NCI-H446 (cell line): ENCODE data around the gene DICER1.
A peak's percentile ranks its signal among the peaks of the same experiment; 100 is the strongest.
"Not testable (repeated sequence)": the region's sequence is repeated elsewhere in the genome, so short reads cannot be mapped to it uniquely, and the experiment has no call there.

Experiments
- DNase-seq, 2 experiments: peaks; one replicate each; lab custom pipeline; 2025; lab: John Stamatoyannopoulos, UW

DICER1 gene

DNA sequence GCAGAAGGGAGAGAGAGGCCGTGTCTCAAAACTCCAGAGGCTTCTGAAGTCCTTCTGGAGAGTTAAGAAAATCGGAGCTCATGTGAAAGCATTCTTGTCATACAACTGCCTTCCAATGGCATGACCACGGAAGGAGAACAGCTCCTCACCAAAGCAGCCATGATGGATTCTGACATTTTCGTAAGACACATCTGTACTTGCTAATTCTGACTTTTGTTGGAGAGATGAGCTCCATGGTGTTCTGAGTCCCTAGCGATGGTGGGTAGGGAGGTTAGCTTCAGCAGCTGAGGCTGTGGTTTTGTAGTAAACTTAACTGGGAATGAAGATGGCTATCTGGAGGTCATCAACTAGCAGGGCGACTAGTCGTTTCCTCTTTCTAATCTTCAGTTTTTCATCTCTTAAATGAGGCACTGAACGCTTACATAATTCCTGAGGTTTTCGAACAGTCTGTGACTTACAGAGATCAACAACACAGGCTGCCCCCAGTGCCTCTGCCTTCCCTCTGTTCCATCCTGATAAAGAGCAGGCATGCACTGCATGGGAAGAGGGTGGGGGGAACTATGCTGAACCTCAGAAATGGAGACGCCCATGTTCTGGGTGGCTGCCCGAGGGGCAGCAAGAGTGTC lies 28.6 kb upstream of the DICER1 start:
- no peak for DNase-seq

DNA sequence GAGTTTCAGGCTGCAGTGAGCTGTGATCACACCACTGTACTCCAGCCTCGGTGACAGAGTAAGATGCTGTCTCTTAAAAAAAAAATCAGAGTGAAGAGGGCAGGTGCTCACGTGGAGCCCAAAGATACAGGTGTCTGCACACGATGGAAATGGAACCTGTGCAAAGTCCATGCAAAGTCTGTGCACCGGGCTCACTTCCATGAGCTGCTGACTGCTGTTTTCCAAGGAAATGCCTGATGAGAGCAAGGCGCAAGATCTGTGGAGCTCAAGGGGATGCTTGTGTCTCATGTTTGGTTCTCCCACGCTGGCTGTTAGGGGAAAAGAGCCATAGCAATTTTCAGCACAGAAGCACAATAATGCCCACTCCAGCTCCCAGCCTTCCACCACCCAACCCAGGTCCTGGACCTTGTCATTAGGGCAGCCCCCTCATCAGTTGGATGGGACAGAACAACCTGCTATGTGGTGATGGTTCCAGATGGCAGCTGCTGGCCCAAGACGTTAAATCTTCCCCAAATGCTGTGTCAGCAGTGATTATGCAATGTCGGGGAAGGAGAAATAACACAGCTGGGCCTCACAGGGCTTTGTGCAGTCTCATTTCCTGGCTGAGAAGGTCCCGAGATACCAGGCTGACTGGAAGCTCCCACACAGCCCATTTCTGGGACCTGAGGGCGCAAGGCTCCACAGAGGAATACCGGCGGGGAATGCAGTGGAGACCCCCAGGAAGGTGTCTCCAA lies 27.9 kb upstream of the DICER1 start:
- no peak for DNase-seq

DNA sequence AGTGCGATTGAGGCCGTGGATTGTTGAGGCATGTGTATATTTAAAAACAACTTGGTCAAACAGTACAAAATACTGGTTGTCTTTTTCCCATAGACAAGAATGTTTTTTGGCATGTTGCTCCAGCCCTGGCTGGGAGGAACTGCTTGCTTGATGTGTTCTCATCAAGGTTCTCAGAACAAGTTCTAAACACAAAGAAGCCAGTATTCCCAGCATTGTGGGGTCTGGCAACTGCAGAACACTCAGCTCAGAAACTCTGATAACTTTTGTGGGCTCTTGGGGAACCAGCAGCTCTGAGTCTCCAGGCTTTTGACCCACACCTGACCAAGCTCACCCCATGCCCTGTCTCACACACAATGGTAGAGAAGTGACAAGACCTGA lies 27.1 kb upstream of the DICER1 start:
- no peak for DNase-seq

DNA sequence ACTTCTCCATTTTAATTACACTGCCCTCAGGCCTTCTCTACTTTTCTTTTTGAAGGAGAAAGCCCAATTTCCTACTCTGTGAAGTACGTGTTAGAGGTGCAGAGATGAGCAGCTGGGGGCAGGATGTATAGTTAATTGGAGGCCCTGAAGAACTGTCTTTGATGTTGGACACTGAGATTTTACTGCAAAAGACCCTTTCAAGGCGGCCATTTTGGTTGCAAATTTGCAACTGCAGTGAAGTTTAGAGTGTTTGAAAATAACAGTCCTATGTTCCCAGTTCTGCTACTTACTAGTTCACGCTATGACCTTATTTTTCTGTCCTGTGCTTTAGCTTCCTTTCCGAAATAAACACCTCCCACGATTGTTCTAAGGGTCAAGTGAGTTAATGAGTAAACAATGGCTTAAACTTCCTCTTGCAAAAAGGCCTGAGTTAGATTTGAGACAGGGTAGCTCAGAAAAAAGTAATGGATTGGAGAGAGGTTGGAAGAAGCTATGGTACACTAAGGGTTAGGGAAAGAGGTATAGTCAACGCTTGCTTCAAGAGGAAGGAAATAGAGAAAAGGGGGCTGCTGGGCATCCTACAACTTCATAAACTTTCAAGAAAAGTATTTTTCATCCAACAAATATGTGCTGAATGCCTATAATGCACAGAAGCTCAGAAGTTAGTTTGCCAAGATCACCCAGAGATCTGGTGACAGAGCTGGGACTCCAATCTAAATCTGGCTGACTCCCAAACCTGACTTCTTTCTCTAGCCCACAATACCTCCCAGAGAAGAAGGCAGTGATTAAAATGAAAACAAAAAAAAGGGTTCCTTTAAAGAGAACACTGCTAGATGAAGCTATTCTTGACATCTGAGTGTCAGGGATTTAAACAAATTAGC lies 26.4 kb upstream of the DICER1 start:
- no peak for DNase-seq

DNA sequence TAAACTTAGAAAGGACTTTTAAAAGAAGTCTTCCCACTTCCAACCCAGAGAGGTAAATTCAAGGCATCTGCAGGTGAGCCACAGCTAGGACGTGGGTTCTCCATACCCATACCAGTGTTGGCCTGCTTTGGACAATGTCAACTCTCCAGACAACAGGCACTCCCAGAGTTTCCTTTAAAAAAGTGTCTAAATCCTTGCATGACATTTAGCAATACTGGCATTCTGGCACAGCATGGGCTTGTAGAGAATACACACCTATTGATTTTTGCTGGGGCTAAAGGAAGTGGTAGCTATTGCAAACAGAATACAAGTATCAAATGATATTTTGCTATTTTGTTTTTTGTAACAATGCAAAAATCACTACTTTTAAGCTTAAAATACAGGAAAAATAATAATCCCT lies 25.8 kb upstream of the DICER1 start:
- DNase-seq, result no peak

DNA sequence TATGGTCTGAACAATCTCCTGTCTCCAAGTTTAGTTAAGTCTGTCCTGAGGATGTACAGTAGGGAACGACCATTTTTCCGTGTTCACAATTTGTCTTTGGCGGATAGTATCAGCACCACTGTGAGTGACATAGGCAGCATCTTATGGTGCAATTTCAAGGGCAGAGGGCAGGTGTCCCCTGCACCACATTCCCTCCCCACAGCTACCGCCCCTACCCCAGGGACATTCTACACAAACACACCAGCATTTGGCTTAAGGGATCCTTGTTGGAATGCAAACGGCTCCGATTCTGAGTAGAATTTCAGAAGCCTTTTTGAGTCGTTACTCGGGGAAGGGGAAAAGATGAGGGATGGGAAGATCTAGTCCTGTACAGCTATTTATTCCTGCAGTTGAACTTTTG lies 25.1 kb upstream of the DICER1 start:
- DNase-seq, result no peak

DNA sequence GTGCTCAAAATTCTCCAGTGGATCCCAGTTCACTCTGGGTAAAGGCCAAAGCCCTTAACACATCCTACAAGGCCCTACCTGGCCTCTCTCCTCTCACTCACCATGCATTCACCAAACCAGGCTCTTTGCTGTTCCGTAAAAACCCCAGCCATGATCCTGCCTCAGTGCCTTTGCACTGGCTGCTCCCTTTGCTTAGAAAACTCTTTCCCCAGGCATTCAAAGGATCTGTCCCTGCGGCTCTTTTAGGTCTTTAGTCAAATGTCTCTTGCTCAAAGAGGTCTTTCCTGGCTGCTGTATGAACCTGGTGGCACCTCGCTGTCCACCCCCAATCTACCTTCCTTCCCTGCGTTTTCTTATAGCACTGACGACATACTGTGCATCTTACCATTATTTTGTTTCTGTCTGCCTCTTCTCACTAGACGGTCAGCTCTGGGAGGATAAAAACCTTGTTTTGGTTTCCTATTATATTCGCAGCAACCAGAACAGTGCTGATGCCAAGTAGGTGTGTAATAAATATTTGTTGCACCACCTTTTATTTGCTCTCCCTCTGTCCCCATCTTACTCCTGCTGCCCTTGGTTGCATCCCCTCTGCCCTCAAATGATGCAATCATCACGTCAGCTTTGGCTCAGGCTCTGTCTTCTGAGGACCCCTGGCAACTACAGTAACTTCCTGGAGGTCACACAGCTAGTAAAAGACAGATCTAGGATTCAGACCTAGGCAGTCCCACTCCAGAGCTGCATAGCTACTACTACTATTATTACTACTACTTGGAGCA lies 23.8 kb upstream of the DICER1 start:
- DNase-seq, result no peak

DNA sequence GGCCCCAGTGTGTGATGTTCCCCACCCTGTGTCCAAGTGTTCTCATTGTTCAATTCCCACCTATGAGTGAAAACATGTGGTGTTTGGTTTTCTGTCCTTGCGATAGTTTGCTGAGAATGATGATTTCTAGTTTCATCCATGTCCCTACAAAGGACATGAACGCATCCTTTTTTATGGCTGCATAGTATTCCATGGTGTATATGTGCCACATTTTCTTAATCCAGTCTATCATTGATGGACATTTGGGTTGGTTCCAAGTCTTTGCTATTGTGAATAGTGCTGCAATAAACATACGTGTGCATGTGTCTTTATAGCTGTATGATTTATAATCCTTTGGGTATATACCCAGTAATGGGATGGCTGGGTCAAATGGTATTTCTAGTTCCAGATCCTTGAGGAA lies 18.3 kb upstream of the DICER1 start:
- DNase-seq, result not testable (repeated sequence)

DNA sequence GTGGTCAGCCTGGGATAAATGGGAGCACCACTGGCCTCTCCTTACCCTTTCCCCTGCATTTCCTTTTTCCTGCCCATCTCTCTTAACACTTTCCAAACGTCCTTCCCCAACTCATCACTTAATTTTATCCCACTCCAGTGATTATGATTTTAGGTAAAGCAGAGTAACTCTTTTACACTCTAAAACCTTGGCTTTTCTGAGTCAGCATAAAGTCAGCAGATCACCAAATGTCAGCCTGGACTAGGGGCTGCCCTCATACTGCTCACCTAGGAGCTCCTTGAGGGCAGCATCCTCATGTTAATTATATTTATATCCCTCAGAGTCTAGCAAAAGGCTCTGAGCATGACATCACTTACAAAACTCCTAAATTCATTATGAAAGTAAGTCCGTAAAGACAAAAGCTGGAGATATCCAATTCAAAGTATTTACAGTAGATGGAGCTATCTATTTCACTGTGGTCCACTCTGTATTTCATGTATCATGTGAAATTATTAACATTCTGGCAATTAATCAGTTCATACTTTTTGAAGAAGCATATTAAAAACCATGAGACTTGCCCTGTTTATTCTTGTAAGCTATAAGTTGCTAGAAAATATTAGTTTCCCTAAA lies 17.0 kb upstream of the DICER1 start:
- DNase-seq, result no peak

DNA sequence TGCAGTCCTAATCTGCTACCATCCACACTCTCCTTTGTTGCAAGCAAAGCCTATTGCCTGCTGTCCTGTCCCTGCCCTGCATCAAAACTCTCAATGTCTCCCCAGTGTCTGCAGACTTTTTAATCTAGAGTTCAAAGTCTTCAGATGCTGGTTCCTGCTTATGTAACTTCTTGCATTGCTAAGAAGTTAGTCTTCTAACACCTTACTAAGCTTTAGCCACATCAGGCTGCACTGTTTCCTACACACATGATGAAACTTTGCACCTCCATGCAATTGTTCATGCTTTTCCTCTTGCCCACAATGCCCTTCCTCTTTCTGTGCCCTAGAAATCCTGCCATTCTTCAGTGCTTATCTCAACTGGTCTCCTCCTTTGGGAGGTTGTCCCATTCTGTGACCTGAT lies 16.2 kb upstream of the DICER1 start:
- no peak for DNase-seq

DNA sequence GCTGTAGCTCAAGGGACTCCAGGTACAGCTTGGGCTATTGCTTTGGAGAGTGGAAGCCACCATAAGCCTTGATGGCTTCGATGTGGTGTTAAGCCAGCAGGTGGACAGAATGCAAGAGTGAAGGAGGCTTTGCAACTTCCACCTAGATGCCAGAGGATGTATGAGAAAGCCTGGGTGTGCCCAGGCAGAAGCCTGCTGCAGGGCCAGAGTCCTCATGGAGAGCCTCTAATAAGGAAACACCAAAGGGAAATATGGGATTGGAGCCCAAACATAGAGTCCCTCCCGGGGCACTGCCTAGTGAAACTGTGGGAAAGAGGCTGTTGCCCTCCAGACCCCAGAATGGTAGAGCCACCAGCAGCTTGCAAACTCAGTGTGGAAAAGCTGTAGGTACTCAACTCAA lies 9.8 kb upstream of the DICER1 start:
- no peak for DNase-seq

DNA sequence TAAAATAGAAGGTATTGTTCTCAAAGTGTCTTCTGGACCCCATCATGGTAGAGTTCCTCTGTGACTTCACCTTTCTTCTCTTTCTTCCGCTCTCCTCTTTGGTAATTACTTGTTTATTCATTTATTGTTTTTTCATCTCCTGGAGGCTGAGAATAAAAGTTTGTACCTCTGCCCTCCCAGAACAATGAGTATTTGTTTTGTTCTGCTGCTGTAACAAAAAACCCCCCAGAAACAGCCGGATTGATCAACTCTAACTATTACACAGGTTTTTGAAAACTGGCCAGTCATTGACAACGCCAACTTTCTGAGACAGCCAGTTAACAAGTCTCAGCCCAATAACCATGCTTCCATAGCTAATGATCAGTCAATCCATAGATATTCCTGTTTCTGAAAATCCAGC lies 8.2 kb upstream of the DICER1 start:
- DNase-seq, result no peak

DNA sequence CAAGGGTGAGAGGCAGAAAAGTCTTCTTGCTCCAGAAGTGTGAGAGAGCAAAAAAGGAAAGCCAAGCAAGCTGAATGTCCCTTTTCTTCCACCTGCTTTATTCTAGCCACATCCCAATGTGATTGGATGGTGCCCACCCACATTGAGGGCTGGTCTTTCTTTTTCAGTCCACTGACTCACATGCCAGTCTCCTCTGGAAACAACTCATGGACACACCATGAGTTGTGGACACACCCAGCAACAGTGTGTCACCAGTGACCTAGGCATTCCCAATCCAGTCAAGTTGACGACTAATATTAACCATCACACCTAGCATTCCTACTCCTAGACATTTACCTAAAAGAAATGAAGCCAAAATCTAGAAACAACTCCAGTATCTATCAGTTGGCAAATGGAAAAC lies 7.2 kb upstream of the DICER1 start:
- no peak for DNase-seq

DNA sequence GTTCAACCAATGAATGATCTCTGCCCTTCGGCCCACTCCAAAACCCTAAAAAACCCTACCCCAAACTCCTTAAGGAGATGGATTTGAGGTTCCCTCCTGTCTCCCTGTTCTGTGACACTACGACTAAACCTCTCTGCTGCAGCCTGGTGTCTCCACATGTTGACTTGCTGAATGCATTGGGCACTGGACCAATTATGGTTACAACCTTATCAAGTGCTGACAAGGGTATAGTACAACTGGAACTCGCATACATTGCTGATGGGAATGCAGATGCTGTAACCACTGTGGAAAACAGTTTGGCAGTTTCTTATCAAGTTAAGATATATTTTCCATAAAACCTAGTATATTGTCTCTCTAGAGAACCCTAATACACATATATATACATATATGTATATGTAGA lies 6.3 kb upstream of the DICER1 start:
- no peak for DNase-seq

DNA sequence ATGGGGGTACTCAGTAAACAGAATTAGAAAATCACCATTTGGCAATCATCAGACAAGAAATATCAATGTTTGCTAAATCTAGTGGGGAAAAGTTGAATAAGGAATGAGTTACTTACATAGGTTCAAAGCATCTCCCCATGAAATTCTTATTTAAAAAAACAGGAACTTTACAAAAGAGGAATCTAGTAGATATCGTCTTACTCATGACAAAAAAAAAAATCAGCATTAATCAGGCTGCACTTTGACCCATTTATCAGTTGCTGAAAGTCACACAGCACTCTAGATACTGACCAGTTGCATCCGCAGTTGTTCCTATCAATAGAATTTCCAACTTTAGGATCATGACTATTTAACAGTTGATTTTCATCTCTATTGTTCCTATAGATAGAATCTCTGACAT lies 5.8 kb upstream of the DICER1 start:
- DNase-seq, result no peak

DNA sequence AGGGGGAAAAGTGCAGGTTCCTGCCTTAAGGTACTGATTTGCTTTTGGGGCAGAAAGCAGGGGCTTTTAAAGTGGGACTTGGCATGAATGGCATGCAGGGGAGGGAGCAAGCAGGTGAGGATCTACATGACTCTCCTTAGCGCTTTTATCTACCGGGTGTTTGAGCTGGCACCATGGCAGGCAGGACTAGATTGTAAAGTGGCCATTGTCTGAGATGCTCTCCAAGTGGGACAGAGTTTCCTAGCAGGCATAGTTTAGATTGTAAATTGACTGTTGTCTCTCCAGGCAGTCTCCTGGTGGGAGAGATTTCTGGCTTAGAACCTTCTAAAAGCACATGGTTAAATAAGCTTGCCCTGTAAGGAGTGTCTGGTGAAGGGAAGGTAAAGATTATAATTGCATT lies 5.3 kb upstream of the DICER1 start:
- DNase-seq, result no peak

DNA sequence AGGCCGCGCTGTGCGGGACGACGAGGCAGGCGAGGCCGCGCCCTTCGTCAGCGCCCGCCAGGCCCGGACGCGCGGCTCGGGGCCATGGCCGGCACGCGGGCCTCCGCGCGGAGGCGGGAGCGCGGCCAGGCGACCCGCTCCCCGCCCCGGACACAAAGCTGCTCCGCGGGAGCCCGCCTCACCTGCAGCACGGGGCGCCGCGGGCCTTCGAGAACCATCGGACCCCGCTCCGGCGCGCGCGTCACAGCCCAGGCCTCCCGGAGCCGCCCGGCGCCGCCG lies 342 bp downstream of the DICER1 start:
- no peak for DNase-seq

DNA sequence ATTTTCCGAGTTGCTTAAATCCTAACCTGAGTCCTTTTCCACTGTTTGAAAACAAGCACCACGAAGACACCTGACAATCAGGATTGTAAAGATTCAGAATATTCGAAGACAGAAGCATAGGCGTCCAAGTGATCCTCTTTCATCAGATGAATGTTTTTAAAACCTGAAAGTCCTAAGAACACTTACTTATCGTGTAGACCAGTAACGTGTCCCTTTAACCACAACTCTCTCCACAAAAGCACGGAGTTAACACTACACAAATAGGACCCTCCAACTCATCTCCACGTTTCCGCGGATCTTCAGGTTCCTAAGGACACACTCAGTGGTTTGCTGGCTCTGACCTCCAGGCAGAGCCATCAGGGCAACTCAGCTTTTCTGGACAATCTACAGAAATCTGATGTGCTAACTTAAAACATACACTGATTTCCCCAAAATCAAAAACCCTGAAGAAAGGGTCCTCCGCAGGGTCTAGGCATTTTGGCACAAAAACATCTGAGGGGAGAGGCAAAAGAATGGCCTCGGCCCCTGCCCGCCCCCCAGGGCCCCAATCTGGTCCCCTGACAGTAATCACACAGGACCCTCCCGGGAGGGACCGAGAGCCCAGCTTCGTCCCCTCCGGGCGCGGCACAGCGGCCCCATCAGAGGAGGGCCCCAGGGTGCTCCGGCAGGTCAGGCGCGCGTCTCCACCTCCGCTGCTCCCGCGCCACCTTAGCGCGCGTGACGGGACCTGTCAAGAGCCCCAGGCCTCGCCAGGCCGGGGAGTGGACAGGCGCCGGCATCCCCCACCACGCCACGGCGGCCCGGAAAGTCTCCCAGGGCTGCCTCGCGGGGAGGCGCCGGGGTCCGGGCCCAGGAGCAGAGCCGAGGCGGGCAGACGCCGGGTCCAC lies 925 bp downstream of the DICER1 start:
- peak in 1 of 2 experiments; percentile 38 for DNase-seq

DNA sequence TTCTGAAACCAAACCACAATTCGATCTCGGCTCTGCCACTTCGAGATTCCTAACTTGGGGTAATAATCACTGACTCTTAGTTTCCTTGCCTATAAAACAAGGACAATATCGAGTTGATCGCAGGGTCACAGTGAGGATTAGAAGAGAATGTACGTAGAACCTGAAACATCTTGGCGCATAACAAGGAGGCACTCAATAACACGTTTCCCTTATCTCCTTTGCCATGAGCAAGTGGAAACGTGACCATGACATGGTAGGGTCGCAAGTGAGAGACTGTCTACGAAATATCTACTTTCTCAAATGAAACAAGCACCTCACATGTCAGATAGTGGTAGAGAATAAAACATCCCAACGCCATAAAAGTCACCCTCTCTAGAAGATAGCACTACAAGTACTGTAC lies 2.3 kb downstream of the DICER1 start:
- DNase-seq, result no peak

DNA sequence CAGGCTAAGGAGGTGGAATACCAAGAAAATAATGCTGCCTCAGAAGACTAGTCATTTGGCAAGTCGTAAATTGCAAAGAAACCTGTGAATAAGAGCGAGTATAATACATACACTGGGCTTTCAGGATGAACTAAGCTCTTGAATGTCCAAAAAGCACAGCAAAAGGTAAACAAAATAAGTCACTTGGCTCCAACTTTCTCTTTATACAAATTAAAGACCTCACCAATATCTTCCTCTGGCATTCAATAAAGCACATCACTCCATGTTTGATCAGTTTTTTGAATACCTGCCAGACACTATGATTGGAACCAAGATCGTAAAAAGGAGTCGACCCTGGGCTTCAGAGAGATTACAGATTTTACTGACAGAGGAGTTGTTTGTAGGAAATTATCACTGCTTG lies 3.5 kb downstream of the DICER1 start:
- no peak for DNase-seq

DNA sequence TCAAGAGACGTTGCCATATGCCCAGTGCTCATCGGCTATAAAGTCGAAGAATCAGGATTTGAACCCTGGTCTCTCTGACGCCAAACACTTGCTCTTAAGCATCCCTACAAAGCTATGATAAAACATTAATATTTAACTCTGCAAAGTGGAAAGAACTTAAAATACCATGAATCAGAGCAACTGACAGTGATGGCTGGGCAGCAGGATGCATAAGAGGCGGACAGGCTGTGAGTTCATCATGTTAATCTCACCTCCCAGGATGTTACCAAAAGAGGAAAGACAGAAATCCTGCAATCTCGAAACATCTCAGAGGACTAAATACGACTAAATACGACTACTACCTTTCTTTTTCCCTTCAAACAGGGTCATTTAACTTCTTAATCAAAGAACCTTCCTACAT lies 5.8 kb downstream of the DICER1 start:
- no peak for DNase-seq
